ENCODE data around the gene S100A6.

S100A6 gene

DNA sequence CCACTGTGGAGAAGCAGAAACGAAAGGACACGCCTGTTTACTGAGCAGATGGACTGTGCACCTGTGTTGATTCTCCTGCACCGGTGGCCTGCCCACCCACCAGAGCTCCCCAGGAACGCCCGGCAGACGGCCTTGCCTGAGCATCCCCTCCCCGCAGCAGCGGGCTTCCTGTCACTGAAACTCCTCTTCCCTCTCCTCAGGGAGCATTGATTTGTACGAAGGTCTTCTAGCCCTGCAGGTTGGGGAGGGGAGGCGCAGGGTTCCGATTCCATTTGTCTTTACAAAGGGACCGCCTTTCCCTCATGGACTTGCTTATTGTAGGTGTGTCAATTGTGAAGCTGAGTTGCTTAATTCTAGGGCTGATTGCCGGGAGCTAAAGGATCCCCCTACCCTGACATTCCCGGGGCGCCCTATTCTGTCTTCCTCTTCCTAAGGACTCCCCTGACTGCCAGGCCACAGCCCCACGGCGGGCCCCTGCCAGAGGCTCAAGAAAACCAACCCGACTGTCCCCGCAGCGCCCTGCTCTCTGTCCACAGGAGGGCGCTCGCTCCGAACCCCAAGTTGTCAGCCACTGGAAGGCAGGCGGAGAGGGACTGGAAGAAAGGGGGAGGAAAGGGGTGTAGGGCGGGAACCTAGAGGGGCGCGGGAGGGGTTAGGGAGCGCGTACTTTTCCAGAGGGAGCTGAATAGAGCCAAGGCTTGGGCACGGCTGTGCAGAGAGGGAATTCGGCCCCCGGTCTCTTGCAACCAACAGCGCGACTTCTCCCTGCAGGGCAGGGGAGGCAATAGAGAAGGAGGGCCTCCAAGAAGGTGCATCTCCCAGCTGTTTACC is 2.8 kb downstream of the S100A6 start:
- DNase-seq (ENCODE audit: low read depth) = no peak
- TF ChIP-seq, protein P1, sequence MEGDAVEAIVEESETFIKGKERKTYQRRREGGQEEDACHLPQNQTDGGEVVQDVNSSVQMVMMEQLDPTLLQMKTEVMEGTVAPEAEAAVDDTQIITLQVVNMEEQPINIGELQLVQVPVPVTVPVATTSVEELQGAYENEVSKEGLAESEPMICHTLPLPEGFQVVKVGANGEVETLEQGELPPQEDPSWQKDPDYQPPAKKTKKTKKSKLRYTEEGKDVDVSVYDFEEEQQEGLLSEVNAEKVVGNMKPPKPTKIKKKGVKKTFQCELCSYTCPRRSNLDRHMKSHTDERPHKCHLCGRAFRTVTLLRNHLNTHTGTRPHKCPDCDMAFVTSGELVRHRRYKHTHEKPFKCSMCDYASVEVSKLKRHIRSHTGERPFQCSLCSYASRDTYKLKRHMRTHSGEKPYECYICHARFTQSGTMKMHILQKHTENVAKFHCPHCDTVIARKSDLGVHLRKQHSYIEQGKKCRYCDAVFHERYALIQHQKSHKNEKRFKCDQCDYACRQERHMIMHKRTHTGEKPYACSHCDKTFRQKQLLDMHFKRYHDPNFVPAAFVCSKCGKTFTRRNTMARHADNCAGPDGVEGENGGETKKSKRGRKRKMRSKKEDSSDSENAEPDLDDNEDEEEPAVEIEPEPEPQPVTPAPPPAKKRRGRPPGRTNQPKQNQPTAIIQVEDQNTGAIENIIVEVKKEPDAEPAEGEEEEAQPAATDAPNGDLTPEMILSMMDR (IDR thresholded peaks at IDR 0.05; ENCODE audit: control insufficient read depth, extremely low read depth, insufficient read depth) = peak; percentile 44
- H3K4me3 ChIP-seq (ENCODE audit: low read depth, low read length) = no peak overlapping the region

DNA sequence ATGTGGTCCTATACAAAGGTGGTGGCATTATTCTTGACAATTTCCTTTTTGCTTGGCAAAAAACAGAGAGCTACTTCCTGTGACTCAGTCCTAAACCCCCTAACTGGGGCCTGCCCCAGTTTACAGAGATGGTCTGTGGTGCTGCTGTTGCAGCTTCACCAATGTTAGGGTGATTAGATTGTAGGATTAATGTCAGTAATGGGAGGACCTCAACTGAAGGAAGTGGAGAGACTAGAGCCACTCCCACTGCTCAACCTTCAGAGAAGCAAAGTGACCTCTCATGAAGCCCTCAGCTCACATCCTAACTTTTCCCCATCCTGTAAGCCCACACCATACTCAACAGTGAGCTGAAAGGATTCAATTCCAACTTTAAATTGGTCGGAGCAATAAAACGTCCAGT is 3.6 kb downstream of the S100A6 start:
- TF ChIP-seq, protein P1 (IDR thresholded peaks at IDR 0.05; ENCODE audit: control insufficient read depth, extremely low read depth, insufficient read depth) = no peak
- H3K4me3 ChIP-seq (ENCODE audit: low read depth, low read length) = no peak overlapping the region
- DNase-seq (ENCODE audit: low read depth) = no peak

DNA sequence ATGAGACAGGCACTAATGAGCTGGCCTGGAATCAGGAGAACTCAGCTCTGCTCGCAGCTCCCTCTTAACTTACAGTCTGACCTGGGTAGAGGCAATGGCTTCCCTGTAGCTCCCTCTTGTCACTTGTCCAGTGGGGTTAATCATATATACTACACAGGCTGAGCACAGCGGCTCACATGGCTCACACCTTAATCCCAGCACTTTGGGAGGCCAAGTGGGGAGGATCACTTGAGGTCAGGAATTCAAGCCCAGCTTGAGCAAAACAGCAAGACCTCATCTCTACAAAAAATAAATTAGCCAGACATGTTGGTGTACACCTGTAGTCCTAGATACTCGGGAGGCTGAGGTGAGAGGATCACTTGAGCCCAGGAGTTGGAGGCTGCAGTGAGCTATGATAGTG is 4.2 kb downstream of the S100A6 start:
- H3K4me3 ChIP-seq (ENCODE audit: low read depth, low read length) = no peak overlapping the region
- TF ChIP-seq, protein P1 (IDR thresholded peaks at IDR 0.05; ENCODE audit: control insufficient read depth, extremely low read depth, insufficient read depth) = no peak
- no peak for DNase-seq (ENCODE audit: low read depth)

DNA sequence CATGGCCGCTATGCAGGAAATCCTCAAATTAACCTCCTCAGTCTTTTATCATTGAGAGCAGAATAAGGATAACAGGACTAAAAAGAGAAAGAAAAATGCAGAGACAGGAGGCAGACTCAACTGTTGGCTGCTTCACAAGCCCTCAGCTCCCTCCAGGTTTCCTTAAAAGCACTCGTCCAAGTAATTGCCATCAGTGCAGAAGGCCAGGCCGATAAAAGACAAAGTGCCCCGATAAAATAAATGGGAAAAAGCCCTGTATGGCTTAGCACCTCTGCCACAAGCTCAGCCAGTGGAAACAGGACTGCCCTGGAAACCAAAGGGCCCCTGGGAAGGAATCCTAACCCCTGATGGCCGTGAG is 8.1 kb downstream of the S100A6 start:
- no peak for DNase-seq (ENCODE audit: low read depth)
- TF ChIP-seq, protein P1 (IDR thresholded peaks at IDR 0.05; ENCODE audit: control insufficient read depth, extremely low read depth, insufficient read depth) = no peak

DNA sequence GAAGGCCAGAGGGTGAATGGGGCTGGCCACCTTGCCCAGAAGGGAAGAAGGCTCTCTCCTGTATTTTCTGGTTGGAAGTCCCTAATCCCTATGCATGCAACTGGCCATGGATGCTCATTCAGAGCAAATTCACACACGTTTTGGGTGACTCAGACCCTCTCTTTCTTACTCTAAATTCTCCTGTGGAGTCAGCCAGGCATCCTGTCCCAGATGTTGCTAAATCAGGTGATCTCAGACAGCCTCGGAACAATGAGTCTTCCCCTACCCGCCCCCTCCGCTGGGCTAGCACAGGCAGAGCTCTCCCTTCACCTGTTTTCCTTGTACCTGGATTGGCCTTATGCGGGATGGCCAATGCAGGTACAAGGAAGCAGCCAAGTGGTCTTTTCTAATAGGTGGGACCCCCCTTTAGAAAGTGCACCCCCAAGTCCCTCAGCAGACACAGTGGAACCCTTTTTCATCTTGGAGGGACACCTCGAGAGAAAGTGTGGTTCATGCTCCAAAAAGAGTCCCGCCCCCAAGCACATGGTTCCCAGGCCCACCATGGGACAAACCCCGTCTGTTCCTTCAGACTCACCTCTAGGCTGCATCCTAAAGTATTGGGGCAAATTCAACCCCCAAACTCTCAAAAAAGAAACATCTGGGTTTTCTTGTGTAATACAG is 8.6 kb downstream of the S100A6 start:
- no peak for DNase-seq (ENCODE audit: low read depth)
- H3K4me3 ChIP-seq (ENCODE audit: low read depth, low read length) = no peak overlapping the region
- TF ChIP-seq, protein P1 (IDR thresholded peaks at IDR 0.05; ENCODE audit: control insufficient read depth, extremely low read depth, insufficient read depth) = no peak

More for the DNA sequence above, 8.1 kb downstream of the S100A6 start:
- H3K4me3 ChIP-seq (ENCODE audit: low read depth, low read length) = no peak overlapping the region

DNA sequence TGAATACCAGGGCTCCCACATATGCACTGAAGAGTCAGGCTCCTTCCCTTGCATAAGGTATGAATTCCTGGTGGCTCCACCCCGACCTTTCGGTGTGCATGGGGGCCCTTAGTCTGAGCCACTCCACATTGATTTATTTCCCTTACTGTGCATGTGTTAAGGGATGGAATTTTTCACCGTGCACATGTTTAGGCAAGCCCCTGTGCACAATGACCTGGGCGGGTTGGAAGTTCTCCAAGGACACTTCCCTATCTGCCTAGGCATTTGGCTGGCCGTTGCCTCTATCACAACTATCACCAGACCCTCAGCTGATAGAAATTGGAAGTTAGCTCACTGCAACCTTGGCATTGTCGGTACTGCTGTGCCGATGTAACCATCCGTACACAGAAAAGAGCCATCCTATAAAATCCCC is 9.7 kb downstream of the S100A6 start:
- no peak for DNase-seq (ENCODE audit: low read depth)
- TF ChIP-seq, protein P1 (IDR thresholded peaks at IDR 0.05; ENCODE audit: control insufficient read depth, extremely low read depth, insufficient read depth) = no peak
- H3K4me3 ChIP-seq (ENCODE audit: low read depth, low read length) = no peak overlapping the region
